GM19328 (cell line): ENCODE results near the gene C1QTNF5.
"Not testable (repeated sequence)": the region's sequence is repeated elsewhere in the genome, so short reads cannot be mapped to it uniquely, and the experiment has no call there.

Source experiments
- ATAC-seq: cut with Tn5 transposase; IDR thresholded peaks from one replicate; pipeline ENCODE4 v1.9.1; 2021; ENCODE audit warnings: mild to moderate bottlenecking, moderate library complexity; ENCODE audit not compliant: unreplicated experiment

Gene C1QTNF5, protein sequence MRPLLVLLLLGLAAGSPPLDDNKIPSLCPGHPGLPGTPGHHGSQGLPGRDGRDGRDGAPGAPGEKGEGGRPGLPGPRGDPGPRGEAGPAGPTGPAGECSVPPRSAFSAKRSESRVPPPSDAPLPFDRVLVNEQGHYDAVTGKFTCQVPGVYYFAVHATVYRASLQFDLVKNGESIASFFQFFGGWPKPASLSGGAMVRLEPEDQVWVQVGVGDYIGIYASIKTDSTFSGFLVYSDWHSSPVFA

GRCh38 chr11:119340335-119341221, at the start of gene C1QTNF5:
Gene C1QTNF5 (minus strand): TSS chr11:119340883. CDS start chr11:119340397, 486 bp downstream.
- ATAC-seq: no peak

DNA sequence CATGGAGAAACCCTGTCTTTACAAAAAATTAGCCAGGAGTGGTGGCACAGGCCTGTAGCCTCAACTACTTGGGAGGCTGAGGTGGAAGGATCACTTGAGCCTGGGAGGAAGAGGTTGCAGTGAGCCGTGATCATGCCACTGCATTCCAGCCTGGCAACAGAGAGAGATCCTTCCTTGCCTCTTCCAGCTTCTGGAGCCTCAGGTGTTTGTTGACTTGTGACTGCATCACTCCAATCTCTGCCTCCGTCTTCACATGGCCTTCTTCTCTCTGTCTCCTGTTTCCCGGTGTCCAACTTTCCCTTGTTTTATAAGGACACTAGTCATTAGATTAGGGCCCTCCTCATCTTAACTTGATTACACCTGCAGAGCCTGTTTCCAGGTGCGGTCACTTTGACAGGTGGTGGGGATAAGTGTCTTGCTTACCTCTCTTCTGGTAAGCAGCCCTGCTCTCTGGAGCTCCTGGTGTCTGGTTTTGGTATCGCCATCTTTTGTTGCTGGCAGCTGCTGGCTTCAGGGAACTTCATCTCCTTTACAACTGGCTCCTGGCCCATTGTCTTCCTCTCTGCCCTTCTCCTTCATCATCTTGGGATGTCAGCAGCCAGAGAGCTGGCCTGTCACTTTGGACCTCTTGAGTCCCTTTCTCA, 49.0 kb upstream of the C1QTNF5 start:
- ATAC-seq: no peak

- no peak for ATAC-seq
Observed at GRCh38 chr11:119388103-119388502, 47.4 kb upstream of the C1QTNF5 start.

- ATAC-seq: no peak
Observed at GRCh38 chr11:119384332-119384731, 43.6 kb upstream of the C1QTNF5 start.

- ATAC-seq: not testable (repeated sequence)
Observed at GRCh38 chr11:119382513-119382912, 41.8 kb upstream of the C1QTNF5 start.

DNA sequence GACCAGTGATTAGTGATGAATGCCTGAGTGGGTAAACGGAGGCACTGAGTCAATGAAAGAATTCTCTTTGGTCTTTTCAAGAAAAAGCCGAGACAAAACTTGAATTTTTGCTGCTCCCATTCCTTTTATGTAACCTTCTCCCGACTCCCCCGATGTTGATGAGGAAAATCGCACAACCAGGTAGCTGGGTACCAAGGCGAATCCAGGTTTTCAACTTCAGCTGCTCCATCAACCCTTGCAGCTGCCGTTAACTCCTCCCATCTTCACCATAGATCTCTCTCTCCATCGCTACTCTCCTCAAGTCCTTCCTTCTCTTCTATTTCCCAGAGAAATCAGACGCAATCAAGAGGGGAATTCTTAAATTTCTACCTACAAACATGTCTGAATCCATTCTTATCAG, 41.4 kb upstream of the C1QTNF5 start:
- no peak for ATAC-seq

DNA sequence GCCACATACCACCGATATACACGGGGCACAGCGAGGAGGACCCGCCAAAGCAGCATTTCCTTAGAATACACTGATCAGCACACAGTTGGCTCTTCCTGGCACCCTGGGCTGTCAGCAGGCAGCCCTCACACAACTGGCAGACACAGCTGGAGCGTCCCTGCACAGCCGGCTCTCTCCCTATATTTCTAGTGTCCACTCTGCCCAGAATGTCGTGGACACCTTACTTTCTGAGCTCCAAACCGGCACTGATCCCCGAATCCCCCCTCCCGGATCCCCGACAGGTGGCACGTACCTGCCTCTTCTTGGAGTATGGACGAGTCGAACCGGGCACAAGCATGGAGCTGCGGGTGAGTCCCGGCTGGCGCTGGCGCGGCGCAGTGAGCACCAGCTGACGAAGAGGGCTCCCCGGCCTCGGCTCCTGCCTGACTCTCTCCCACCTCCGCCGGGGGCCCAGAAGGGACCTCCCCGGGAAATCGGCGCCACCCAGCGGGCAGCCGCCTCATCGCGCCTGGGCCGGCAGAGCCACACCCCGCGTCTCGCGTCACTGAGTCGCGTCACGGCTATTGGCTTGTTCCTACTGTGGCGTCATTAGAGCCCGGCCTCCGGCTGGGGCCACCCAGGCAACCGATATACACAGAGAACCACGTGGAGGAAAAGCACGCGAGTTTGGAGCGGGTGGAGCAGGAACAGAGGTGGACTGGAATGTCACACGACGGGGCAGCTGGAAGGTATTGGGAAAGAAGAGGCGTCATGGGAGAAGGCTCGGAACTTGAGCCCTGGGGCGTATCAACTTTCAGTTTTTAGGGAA, 40.7 kb upstream of the C1QTNF5 start, which contains the start of gene USP2:
Gene USP2, minus strand, starts transcription at position 510 of the 808 bp plus-strand sequence. CDS start 8,210 bp downstream, outside the sequence.
- peak; percentile 92 for ATAC-seq

GRCh38 chr11:119380827-119381180, 40.1 kb upstream of the C1QTNF5 start:
- ATAC-seq: no peak

DNA sequence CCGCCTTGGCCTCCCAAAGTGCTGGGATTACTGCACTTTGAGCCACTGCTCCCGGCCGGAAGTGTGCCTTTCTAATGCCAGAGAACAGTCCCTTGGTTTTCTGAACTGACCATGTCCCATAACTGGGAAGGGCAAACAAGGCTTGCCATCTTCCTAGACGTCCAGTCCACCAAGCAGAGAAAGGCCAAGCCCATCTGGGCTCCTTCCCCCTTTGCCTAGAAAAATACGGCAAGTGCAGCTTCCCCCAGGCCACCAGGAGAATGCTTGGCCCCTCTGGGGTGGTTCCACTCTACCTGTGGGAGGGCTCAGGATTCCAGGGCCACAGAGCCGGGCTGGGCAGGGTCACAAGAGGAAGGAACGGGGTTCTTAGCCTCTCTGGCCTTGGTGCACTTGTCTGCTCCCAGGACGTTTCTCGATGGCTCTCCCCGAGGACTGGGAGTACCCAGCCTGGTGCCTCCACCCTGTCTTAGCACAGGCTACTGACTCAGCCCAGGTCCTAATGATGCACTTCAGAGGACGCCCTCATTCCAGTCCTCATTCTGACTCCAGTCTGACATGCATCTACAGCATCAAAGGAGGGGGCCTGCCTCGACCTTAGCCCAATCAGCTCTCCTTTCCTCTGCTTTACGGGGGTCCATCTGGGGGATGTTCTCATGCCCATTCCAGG, 39.6 kb upstream of the C1QTNF5 start:
- no peak for ATAC-seq

- ATAC-seq: no peak
Observed at GRCh38 chr11:119378851-119379465, 38.3 kb upstream of the C1QTNF5 start.

GRCh38 chr11:119377961-119378667, 37.4 kb upstream of the C1QTNF5 start:
- ATAC-seq: no peak

DNA sequence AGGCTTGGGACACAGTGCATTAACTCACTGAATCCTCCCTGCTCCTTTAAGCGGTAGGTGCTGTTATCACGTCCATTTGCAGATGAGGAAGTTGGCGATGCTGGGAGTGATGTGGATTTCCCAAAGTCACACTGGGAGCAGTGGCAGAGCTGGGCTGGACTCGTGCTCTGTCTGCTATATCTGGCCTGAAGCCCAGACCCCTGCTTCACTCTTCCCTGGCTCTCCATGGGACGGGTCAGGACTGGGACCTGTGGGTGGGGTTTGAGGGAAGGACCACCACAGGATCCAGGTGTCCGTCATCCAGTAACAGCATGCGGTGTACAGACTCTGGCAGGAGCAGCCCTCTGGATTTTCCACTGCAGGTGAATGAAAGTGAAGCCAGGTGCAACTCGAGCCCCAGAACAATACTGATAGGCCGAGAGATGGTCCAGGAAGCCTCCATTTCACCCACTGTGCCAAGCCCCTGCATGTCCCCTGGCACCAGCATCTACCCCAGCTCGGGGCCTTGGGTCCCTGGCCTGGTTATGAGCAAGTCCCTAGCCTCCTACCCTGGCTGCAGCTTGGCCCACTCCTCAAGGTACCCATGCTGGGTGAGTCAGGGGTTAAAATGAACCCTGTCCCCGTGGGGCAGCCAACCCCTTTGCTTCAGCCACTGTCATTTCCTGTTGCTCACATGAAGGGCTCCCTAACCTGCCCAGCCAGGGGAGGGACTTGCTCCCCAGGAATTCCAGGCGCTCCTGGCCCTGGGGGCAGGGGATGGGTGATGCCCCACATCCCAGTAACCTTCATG, 36.6 kb upstream of the C1QTNF5 start:
- no peak for ATAC-seq

GRCh38 chr11:119376197-119376847, 35.6 kb upstream of the C1QTNF5 start:
- ATAC-seq: no peak

DNA sequence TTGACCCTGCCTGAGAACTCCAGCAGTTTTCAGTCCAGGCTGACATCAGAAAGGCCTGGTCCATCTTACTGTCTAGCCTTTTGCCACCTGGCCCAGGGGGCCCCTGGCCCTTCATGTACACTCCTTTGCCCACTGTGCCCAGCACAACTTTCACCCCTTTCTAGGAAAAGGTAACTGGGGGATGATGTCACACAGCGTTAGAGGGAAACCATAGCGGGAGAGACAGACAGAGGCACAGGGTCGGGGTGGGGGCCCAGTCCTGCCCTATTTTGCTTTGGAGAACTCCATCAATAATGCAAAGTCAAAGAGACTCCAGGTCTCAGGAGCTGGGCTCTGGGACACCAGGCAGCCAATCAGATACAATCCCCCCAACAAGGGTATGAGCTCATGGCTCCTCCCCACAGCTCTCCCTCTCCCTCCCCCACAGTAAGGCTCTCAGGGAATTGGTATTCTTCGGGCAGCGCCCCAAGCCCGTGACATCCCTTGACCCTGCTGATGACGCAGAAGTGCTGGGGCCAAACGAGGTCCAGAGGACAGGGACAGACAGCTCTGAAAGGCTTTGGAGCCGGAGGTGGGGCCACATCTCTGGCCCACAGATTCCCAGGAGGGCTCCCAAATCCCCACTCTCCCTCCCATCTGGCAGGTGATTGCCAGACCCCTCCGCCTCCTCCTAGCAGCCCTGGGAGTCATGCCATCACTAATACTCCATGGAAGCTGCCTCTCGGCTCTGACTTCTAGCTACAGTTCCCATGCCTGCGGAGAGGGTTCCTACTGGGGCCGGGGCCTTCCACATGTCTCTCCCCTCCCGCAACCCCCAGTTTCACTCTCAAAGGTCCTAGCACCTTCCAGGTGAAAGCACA, 34.9 kb upstream of the C1QTNF5 start:
- ATAC-seq: no peak

- no peak for ATAC-seq
Observed at GRCh38 chr11:119374632-119375336, 34.1 kb upstream of the C1QTNF5 start.

DNA sequence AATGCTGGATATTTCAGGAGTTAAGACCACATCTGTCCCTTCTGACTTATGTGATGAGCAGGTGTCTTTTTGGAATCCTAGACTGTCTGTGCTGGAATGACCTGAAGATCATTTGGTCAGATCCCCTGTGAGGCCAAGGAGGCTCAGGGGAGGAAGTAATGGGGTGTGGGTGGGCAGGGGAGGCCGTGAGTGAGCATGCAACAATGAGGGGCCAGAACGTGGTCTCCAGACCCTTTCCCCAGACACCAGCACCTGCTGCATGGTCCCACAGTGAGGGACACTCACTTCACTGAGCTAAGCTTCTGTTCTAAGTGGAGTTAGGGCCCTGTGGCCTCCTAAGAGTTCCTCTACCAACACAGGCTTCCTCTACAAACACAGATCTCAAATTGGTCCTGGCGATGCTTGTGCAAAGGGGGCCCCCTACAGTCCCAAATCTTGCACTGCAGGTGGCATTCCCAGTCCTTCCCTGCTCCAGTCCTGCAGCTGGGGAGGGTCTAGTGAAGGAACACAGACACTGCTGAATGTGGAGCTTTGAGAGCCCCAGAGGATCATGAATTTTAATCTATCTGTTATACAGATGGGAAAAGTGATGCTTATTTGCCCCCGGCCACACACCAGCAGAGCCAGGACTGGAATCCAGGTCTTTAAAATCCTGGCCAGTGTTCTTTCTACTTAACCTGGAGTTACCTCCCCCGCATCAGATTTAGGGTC, 33.4 kb upstream of the C1QTNF5 start:
- no peak for ATAC-seq
